Esophagus squamous epithelium (tissue), 5 donors: ENCODE data around the gene YARS2. TPM values are rescaled to one million over a fixed set of nuclear protein-coding genes. Genes with fewer than 3 reads are reported as not detected.

Experiments
- DNase-seq: peaks from one replicate; lab custom pipeline; 2025; lab: John Stamatoyannopoulos, UW
- H3K27ac ChIP-seq, 4 donors: fragments of 200-600 bp; sonication (generic); one replicate each; pipeline ENCODE4 v1.5.1; 2016 to 2019; ENCODE audit warnings: mild to moderate bottlenecking in 1 of 4
- H3K27me3 ChIP-seq, 4 donors: fragments of 200-600 bp; sonication (generic); 1 replicate in 3 of 4; 2 replicates in 1 of 4; pipeline versions ENCODE4 v1.5.1 to v1.6.0; 2017 to 2021; ENCODE audit warnings: antibody characterized with exemption in 1 of 4
- H3K36me3 ChIP-seq, 3 donors: fragments of 200-600 bp; sonication (generic); one replicate each; pipeline ENCODE4 v1.5.1; 2016 to 2019
- H3K4me1 ChIP-seq, 3 donors: fragments of 200-600 bp; sonication (generic); one replicate each; pipeline ENCODE4 v1.5.1; 2017 to 2019
- H3K4me3 ChIP-seq, 4 donors: fragments of 200-600 bp; sonication (generic); 1 replicate in 3 of 4; 2 replicates in 1 of 4; pipeline ENCODE4 v1.5.1; 2016 to 2019; ENCODE audit warnings: mild to moderate bottlenecking in 2 of 4, moderate library complexity in 1 of 4
- H3K9me3 ChIP-seq, 3 donors: fragments of 200-600 bp; sonication (generic); one replicate each; pipeline ENCODE4 v1.5.1; 2016 to 2019
- CTCF ChIP-seq, 6 experiments: fragments of 450-650 bp in 4 of 6; fragments of 200-600 bp in 2 of 6; sonication (generic) in 2 of 6; IDR thresholded peaks; one replicate each; pipeline ENCODE4 v1.5.1; 2016 to 2019; ENCODE audit warnings: antibody characterized with exemption in 6 of 6, mild to moderate bottlenecking in 4 of 6, moderate library complexity in 4 of 6
- POLR2A ChIP-seq, 4 donors: fragments of 450-650 bp; IDR thresholded peaks; one replicate each; pipeline ENCODE4 v1.6.1; 2017; ENCODE audit warnings: antibody characterized with exemption in 4 of 4, mild to moderate bottlenecking in 4 of 4, moderate library complexity in 3 of 4
- WGBS, 2 donors: methylation state at CpG; one replicate each; pipeline ENCODE4 v1.1.5; 2018; 5-methylcytosine and 5-hydroxymethylcytosine counted together
- intact Hi-C: fragments of 100-400 bp; cut with DNase I; formaldehyde crosslinking; loops from one replicate; pipeline ENCODE4 v1.15.0; 2022
- total RNA-seq, 4 donors: library from RNA; depleted of rRNA; stranded (reverse); fragments of >200 nt; gene quantifications; one replicate each; pipeline ENCODE4 v1.1.0, GENCODE V29; 2016
- donor health status: DM: yes; HTN: yes; CAD: no.

Gene YARS2
- total RNA-seq, 4 donors from 2014 or later: 17.0 to 26.3 (median 22.8) TPM

- H3K4me3 ChIP-seq: no peak overlapping the region
- H3K4me1 ChIP-seq: no peaks in the 10 kb centered on the region
- no peaks in the 10 kb centered on the region for H3K9me3 ChIP-seq
- peaks cover 0 to 6% (median 0%) of the 10 kb centered on the region in 4 donors for H3K27me3 ChIP-seq
- no peak for DNase-seq
- 60 to 75% methylated on average over 6 of the region's 6 CpGs for WGBS, 2 donors
- no peaks in the 10 kb centered on the region for H3K36me3 ChIP-seq
- TF ChIP-seq POLR2A (IDR thresholded peaks at IDR 0.05) (no peak), CTCF (IDR thresholded peaks at IDR 0.05) (no peak)
- intact Hi-C loops: no loop called here
- no peak overlapping the region for H3K27ac ChIP-seq
Observed at GRCh38 chr12:32777691-32778175, 22.0 kb upstream of the YARS2 start.

- TF ChIP-seq POLR2A (IDR thresholded peaks at IDR 0.05): no peak
- TF ChIP-seq CTCF (IDR thresholded peaks at IDR 0.05): no peak
- H3K4me1 ChIP-seq: no peaks in the 10 kb centered on the region
- H3K36me3 ChIP-seq: no peaks in the 10 kb centered on the region
- no peak for DNase-seq
- H3K9me3 ChIP-seq: no peaks in the 10 kb centered on the region
- H3K4me3 ChIP-seq: no peak overlapping the region
- intact Hi-C loops: no loop called here
- 54 to 63% methylated on average over 5 of the region's 5 CpGs for WGBS, 2 donors
- no peak overlapping the region for H3K27ac ChIP-seq
- peaks cover 0 to 9% (median 0%) of the 10 kb centered on the region in 4 donors for H3K27me3 ChIP-seq
Observed at GRCh38 chr12:32777159-32777558, 21.5 kb upstream of the YARS2 start.

- no peak overlapping the region for H3K27ac ChIP-seq
- no peak for DNase-seq
- 85 to 89% methylated on average over 4 of the region's 4 CpGs for WGBS, 2 donors
- no peaks in the 10 kb centered on the region for H3K36me3 ChIP-seq
- intact Hi-C loops: no loop called here
- peaks cover 0 to 9% (median 0%) of the 10 kb centered on the region in 4 donors for H3K27me3 ChIP-seq
- no peak overlapping the region for H3K4me3 ChIP-seq
- H3K4me1 ChIP-seq: no peaks in the 10 kb centered on the region
- no peak for TF ChIP-seq CTCF (IDR thresholded peaks at IDR 0.05)
- no peaks in the 10 kb centered on the region for H3K9me3 ChIP-seq
Observed at GRCh38 chr12:32776258-32776657, 20.6 kb upstream of the YARS2 start.

- Histone ChIP-seq H3K27ac (no peak overlapping the region), H3K9me3 (no peaks in the 10 kb centered on the region), H3K4me3 (no peak overlapping the region), H3K27me3 (peaks cover 0 to 16% (median 0%) of the 10 kb centered on the region in 4 donors), H3K36me3 (no peaks in the 10 kb centered on the region), H3K4me1 (no peaks in the 10 kb centered on the region)
- intact Hi-C loops: no loop called here
- TF ChIP-seq POLR2A (IDR thresholded peaks at IDR 0.05) (no peak), CTCF (IDR thresholded peaks at IDR 0.05) (no peak)
- DNase-seq: no peak
- 59 to 73% methylated on average over 4 to 5 of the region's 6 CpGs for whole genome bisulfite sequencing, 2 donors
Observed at GRCh38 chr12:32773691-32774090, 18.0 kb upstream of the YARS2 start.

GRCh38 chr12:32770141-32770540 lies 14.4 kb upstream of the YARS2 start:
- intact Hi-C loops: no loop called here
- DNase-seq: no peak
- Histone ChIP-seq H3K27me3 (peaks cover 0 to 26% (median 0%) of the 10 kb centered on the region in 4 donors), H3K27ac (no peak overlapping the region), H3K9me3 (no peaks in the 10 kb centered on the region), H3K36me3 (no peaks in the 10 kb centered on the region), H3K4me1 (no peaks in the 10 kb centered on the region), H3K4me3 (no peak overlapping the region)
- TF ChIP-seq CTCF (IDR thresholded peaks at IDR 0.05): no peak
- TF ChIP-seq POLR2A (IDR thresholded peaks at IDR 0.05): no peak
- 37 to 47% methylated on average over 1 of the region's 1 CpG for WGBS, 2 donors
